GM18951 (cell line): ENCODE results near the gene HIP1R.

Source experiments
- POLR2A ChIP-seq: IDR thresholded peaks from 4 replicates; pipeline ENCODE4 v1.6.1; 2011; ENCODE audit warnings: mild to moderate bottlenecking; ENCODE audit not compliant: insufficient read length, insufficient read depth; ENCODE audit errors: extremely low read depth
- in situ Hi-C: fragments of 300-500 bp; cut with MboI; formaldehyde crosslinking; loops from one replicate; pipeline ENCODE4 v1.12.0; 2022; ENCODE audit warnings: low sequenced_read_pairs, mixed read lengths, inconsistent platforms; ENCODE audit not compliant: unreplicated experiment

Gene HIP1R

DNA sequence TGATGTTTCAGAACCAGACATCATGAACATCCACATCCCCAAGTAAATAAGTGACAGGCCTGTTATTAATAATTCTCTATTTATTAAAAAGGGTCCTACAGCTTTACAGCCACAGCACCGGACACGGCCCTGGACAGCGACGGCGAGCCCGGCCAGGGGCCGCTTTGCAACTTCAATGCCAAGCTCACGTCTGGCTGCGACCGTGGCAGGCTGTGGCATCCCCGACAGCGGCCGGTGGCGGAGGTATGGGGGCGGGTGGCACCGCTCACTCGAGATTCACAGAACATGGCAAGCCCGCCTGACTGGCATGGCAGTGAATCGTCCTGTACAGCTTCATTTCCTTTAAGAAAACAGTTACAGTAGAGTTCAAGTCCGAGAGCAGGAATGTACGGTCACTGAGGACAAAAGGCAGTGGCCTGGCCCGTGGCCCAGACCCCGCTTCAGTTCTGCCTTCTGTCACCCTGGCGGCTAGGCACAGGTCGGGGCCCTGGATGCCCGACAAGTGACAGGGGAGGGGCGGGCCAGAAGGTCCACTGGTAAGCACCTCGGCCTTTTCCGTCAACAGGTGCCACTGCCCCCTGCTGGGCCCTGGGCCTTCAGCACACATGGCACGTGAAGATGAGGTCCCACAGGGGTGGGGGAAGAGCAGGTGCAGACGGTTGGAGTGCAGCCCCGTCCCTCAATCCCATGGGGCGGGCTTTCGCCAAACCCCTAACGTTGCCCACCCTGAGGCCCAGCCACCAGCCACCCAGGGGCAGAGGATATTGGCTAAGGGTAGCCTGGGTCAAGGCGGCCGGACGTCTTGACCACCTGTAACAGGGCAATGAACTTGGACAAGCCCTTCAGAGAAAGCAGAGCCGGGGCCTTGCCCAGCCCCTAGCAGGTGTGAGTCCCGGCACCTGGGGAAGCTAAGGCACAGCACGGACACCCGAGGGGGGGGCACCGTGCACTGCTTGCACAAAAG is 30.3 kb downstream of the HIP1R start:
- in situ Hi-C loops = no loop called here
- TF ChIP-seq POLR2A = no peak

DNA sequence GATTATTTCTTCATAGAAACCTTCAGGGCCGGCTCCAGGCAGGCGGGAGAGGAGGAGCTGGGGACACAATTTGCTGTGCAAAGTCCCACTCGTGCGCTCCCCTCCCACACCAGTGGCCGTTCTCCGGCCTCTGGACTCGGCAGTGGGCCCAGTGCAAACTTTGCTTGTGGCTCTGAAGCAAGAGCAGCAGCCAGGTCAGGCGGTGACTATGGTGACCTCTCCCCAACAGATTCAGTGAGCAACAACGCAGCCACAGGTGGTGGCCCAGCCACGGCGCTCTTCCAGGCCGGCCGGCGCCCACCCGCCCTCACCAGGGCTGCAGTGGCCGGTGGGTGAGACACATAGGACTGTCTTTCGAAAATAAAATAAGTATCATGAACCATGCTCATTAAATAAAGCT is 31.1 kb downstream of the HIP1R start:
- in situ Hi-C loops = no loop called here
- no peak for TF ChIP-seq POLR2A

DNA sequence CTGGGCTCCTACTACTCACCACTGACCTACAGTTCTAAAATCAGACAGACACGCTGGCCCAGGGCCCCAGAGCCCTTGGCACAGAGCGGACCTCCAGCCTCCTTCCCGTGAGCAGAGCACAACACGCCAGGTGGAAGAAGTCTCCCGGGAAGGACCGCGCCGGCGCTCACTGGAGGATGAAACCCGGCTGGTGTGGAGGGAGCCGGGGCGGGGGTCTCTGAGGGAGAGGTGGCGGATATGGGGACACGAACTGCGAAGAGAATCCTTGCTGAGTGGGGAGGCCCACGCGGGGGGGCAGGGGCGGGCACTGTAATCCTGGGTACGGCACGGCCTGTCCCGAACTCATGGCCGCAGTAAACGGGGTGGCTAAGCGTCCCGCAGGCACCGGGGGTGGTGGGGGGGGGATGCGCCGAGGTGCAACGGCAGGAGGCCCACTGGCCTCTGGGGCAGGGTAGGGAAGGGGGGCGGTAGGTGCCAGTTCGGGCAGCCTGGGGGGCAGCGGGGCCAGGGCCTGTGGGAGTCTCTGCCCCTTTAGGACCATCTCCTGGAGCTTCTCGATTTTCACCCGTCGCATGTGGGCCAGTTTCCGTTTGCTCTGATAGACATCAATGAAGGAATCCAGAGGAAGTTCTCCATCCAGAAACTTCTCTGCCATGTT is 31.8 kb downstream of the HIP1R start:
- no peak for TF ChIP-seq POLR2A
- in situ Hi-C loops = no loop called here

DNA sequence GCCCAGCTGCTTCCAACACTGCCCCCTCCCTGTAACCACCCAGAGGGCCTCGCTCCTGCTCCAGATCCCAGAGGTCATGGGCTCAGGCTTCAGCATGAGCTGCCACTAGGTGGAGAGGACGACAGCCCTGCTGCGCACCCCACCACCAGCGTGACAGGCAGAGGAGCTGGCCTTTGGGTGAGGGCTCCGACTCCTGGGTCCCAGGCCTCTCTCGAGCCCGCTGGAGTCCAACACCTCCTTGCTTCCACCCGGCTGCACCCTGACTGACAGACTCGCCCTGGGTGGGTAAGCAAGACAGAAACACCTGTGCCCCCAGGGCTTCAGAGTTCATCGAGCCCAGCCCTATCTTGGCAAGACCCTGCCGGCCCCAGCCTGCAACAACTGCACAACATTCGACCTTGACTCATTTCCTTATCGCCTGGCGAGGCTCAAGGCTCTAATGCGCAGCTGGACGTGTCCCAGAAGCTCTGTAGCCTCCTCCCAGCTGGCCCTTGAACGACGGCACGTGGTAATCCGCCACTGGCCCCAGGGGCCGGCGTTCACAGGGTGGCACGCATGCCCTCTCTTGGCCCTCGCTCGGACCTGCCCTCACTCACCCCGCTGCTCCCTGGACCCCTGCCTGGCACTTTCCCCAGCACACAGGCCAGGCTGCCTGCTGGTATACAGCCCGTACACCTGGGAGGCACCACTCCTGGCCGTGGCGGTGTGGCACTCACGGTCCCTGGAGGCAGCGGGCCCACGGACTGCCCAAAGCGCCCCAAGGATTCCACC is 32.6 kb downstream of the HIP1R start:
- no peak for TF ChIP-seq POLR2A
- in situ Hi-C loops = no loop called here

DNA sequence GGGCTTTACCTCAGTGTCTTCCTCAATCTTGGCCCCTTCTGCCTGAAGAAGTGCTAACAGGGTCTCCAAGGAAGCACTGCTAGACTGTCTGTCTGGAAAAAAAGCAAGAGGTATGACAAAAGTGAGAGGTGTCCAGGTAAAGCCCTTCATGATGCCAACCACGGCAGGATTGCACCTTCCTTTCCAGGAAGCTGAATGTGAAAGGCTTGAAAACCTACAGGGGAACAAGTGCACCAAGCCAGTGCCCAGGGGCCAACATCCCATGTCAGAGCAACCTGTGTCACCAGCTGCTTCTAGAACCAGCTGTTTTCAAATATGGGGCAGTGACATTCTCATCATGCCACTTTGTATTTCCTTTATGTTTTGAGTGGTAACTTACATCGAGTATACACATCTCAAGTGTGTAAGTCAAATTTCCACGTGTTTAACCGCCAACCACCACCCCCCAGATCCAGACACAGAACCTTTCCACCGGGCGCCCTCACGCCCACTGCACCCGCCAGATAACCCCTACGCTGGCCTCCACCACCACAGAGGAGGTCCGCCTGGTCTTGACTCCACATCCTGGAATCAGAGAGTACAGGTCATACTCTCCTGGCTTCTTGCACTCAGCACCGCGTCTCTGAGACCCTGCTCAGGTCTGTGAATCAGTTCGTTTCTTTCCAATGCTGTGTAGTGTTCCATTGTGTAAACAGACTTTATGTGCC is 33.4 kb downstream of the HIP1R start:
- no peak for TF ChIP-seq POLR2A
- in situ Hi-C loops = no loop called here

DNA sequence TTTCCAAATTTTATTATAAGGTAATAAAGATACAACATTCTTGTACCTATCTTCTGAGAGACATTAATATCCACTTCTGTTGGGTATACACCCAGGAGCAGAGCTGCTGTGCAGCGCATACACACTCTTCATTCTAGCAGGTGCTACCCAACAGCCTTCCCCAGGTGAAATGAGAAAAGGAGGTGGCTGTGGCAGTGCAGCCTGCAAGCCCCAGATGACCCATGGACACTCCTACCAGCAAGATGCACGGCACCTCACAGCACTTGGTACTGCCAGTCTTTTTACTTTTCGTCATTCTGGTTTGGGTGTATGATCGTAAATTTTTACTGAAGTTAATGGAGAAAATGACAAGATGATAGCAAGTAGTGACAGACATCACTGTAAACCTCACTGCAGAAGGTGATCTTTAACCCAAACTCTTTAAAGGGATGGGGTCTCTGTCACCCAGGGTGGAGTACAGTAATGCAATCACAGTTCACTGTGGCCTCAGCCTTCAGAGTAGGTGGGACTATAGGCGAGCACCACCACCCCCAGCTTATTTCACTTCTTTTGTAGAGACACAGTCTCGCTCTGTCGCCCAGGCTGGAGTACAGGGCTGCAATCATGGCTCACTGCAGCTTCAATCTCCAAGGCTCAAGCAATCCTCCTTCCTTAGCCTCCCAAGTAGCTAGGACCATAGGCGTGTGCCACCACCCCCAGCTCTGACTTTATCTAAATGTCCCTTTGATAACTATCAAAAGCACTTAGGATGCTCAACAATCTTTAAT is 34.1 kb downstream of the HIP1R start:
- in situ Hi-C loops = no loop called here
- TF ChIP-seq POLR2A = no peak

DNA sequence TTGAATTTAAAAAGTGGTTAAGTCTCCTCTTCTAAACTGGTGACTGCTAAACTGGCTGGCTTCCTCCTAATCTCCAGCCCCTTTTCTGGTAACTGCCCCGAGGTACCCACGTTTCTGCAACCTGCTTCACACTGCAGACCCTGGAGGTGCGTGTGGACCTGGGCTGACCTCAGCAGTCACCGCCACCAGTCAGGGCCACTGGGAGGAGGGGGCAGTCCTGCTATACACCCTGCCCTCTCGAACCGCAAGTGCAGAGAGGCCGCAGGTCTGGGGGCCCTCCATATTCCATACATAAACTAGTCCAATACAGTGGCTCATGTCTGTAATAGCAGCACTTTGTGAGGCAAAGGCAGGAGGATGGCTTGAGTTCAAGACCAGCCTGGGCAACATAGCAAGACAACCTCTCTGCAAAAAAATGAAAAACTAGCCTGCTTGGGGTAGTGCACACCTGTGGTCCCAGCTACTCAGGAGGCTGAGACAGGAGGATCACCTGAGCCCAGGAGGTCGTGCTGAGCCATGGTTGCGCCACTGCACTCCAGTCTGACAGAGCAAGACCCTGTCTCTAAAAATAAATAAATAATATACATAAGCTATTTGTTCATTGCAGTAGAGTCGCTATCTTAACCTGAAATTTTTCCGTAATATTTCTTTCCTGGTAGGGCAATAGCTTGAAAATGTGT is 35.0 kb downstream of the HIP1R start:
- in situ Hi-C loops = no loop called here
- TF ChIP-seq POLR2A = no peak

DNA sequence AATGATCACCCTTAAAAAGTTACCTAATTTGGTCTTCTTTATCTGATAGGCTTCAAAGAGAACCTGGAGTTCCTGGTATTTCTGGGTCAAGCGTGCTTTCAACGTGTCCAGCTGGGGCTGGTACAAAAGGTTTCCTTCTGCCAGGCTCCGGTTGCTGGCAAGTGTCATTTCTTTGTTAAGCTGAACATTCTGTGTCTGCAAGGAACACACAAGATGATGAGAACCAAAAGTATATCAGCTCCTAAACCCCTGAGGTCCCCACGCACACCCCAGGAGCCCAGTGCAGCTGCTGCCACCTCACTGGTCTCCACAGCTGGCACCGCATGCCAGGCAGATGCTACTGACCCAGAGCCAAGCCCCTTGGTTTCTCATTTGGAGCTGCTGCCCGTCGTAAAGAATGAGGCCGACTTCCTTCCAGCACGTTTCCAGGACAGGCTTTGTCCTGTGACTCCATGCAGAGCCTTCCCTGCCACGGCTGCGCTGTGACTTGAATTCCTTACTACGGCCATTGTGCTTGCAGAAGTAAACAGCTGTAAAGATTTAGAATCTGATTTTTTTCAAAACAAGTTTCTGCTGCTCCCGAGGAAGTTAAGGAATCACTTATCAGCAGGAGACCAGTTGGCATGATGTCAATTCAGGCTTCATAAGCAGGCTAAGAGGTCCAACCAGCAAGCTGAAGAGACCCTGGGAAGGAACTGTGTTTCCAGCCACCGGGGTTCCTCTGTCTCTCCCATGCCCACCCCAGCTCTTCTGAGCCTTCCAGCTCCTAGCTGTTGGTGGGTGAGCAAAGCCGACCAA is 35.8 kb downstream of the HIP1R start:
- TF ChIP-seq POLR2A = no peak
- in situ Hi-C loops = no loop called here

DNA sequence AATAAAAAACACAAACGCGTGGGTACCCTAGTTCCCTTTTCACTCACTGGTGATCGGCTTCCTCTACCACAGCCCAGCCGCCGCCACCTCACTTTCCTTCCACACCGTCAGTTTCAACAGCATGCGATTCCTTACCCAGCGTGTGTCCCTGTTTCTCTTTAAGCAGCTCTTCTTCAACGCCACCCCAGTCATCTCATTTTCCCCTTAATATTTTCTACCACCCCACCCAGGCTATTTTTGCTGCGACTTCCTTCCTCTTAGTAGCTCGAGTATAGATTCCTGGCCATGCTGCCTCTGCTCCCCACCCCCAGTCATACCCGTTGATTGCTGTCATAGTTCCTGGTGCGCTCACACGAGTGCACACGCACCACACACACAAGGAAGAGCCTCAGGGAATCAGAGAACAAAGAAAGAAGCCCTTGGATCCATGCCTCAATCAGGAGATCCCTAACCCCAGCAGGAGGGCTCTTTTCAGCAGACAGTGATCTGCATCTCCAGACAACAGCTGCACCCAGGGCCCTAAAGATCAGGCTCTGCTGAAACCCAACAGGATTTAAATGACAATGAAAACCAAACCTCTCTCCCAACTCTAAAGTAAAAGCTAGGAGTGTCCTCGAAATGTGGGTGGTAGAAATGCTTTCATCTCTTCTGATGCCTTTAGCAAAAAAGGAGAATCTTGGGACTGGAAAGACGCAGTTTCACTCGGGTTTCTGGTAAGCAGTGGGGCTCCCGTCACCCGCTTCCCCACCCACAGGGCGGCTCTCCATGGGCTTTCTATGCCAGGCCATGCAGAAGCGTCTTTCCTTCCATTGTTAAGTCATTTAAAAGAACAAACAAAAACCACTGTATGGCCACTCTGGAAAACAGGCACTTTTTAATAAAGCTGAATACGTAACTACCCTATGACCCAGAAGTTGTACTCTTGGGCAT is 36.9 kb downstream of the HIP1R start:
- in situ Hi-C loops = no loop called here

DNA sequence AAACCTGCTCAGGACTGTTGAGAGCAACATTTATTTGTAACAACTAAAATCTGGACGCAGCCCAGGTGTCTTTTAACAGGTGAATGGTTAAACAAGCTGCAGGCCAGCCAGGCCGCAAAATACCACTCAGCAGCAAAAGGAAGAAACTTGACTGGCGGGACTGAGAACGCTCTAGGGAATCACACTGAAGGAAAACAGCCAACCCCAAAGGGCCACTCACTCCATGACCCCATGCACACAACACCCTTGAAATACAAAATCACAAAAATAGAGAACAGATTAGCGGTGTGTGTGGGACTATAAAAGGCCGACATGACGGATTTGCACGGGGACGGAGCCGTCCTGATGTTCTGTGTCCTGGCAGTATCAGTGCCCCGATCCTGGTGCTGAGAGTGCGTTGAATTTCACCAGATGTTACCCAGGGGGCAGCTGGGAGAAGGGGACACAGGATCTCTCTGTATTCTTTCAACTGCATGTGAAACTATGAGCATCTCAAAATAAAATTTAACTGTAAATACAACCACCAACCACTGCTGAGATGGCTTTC is 37.6 kb downstream of the HIP1R start:
- no peak for TF ChIP-seq POLR2A
- in situ Hi-C loops = no loop called here

More for the DNA sequence above, 36.9 kb downstream of the HIP1R start:
- TF ChIP-seq POLR2A = peak; percentile 13
